Measurements from ENCODE around the gene SLC10A3.

DNA sequence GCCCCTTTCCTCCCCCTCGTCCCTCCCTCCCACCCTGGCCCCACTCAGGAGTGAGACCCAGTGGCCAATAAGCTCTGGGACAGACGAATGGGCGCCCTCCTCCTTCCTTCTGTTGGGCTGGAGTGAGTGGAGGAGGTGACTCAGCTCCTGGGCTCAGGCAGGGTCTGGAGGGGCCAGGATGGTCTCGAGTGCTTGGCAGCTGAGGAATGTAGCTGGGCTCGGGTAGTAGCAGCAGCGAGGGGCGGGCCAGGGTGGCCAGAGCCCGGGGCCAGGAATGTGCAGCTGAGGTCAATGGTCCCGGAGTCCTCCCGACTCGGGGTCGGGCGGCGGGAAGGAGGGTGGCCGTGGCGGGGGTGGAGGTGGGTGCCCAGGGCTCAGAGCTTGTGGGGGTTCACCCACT is 41.2 kb upstream of the SLC10A3 start:
- no peak for TF ChIP-seq POLR2AphosphoS5 (IDR thresholded peaks at IDR 0.05; ENCODE audit: low read depth, low read length)
- no peak for TF ChIP-seq POLR2A (IDR thresholded peaks at IDR 0.05; ENCODE audit: low read depth, low read length)

Measured in GM12891 (cell line).